Vagina (tissue), 2 donors: ENCODE measurements around the gene DBI.

Experiments
- POLR2A ChIP-seq, 2 donors: fragments of 450-650 bp; IDR thresholded peaks; one replicate each; pipeline ENCODE4 v1.6.1; 2017; ENCODE audit warnings: antibody characterized with exemption in 2 of 2, mild to moderate bottlenecking in 2 of 2, moderate library complexity in 2 of 2
- TF ChIP-seq, protein P1 (sequence below), 3 experiments: fragments of 450-650 bp in 2 of 3; fragments of 200-600 bp in 1 of 3; sonication (generic) in 1 of 3; IDR thresholded peaks; one replicate each; pipeline ENCODE4 v1.5.1; 2017 to 2019; ENCODE audit warnings: antibody characterized with exemption in 3 of 3, mild to moderate bottlenecking in 2 of 3, moderate library complexity in 2 of 3

DNA sequence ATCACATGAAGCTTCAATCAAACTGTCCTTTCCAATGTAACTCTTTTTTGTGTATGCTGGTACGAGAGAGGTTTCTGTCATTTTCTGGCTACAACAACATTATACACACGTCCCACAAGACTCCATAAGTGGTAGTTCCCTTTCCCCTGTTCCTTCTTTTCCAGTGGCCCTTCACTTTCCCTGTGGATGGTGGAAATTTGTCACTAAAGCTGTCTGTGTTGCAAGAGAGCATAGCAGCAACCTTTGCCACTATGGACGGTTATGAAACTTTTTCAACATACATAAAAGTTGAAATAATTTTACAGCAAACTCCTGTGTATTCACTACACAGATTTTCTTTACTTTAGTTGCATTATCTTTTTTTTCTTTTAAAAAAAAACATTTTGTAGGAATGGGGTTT lies 18.7 kb downstream of the DBI start:
- TF ChIP-seq, protein P1, sequence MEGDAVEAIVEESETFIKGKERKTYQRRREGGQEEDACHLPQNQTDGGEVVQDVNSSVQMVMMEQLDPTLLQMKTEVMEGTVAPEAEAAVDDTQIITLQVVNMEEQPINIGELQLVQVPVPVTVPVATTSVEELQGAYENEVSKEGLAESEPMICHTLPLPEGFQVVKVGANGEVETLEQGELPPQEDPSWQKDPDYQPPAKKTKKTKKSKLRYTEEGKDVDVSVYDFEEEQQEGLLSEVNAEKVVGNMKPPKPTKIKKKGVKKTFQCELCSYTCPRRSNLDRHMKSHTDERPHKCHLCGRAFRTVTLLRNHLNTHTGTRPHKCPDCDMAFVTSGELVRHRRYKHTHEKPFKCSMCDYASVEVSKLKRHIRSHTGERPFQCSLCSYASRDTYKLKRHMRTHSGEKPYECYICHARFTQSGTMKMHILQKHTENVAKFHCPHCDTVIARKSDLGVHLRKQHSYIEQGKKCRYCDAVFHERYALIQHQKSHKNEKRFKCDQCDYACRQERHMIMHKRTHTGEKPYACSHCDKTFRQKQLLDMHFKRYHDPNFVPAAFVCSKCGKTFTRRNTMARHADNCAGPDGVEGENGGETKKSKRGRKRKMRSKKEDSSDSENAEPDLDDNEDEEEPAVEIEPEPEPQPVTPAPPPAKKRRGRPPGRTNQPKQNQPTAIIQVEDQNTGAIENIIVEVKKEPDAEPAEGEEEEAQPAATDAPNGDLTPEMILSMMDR (IDR thresholded peaks at IDR 0.05) = no peak
- no peak for TF ChIP-seq POLR2A (IDR thresholded peaks at IDR 0.05)
